GM18867 (cell line): Measurements from ENCODE around the gene RNF14.

ENCODE experiments used
- ATAC-seq: cut with Tn5 transposase; IDR thresholded peaks from one replicate; pipeline ENCODE4 v1.9.1; 2021; ENCODE audit warnings: mild to moderate bottlenecking, moderate library complexity; ENCODE audit not compliant: unreplicated experiment

Gene RNF14

DNA sequence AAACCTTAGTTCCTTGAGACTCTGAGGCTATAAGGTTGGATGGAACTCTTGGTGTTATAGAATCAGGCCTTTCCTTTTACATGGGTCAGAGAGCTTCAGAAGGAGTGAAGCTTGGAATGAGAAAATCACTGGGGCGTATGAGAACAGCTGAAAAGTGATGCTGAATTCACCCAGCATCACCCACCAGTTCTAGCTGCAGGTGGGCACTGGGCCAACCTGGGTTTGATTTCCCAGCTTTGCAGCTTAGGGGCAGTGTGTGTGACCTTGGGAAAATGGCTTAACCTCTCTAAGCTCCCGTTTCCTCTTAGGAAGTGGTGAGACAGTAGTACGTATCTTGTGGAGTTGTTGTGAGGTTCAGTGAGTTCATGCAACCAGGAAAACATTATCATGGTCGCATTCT is 21.6 kb upstream of the RNF14 start:
- ATAC-seq, result no peak

DNA sequence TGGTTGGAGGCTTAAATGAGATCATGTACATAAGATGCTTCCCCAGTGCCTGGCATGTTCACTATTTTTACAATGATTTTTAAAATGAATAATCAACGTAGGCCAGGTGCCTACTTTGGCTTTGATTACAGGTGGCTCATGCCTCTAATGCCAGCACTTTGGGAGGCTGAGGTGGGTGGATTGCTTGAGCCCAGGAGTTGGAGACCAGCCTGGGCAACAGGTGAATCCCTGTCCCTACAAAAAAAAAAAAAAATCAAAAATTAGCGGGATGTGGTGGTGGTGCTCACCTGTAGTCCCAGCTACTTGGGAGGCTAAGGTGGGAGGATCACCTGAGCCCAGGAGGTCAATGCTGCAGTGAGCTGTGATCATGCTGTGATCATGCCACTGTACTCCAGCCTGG is 20.1 kb upstream of the RNF14 start:
- no peak for ATAC-seq

- ATAC-seq, result no peak
Observed at GRCh38 chr5:141949511-141949910, 19.4 kb upstream of the RNF14 start.

DNA sequence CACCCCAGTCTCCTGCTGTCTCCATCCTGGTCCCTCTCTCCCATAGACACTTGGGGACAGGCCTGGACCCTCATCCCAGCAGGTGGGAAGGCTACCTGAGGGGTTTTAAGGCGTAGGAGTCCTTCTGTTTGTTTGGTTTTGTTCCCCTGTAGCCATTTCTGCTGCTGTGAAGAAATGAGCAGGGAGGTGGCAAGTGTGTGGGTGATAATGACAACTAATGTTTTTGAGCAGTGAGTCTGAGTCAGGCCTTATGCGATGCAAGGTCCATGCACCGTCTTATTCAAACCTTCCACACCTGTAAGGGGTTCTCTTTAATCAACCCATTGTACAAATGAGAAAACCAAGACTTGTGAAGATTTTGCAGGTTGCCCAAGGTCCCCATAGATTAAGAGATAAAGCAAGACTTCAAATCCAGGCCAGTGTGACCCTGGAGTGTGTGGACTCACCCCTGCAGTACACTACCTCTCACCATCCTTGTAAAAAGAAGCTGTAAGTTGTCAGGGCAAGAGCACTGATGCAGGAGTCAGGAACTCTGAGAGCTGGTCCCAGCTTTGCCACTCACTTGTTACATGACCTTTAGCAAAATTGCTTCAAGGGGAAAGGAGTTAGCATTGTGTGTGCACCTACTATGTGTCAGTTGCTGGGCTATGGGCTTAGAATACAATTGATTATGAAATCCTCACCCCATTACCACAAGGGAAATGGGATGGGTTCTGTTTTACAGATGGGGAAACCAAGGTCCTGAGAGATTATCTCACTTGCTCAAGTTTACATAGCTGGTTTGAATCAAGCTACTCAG is 18.5 kb upstream of the RNF14 start:
- no peak for ATAC-seq

GRCh38 chr5:141951332-141951781 is 17.5 kb upstream of the RNF14 start:
- ATAC-seq, result peak; percentile 78

DNA sequence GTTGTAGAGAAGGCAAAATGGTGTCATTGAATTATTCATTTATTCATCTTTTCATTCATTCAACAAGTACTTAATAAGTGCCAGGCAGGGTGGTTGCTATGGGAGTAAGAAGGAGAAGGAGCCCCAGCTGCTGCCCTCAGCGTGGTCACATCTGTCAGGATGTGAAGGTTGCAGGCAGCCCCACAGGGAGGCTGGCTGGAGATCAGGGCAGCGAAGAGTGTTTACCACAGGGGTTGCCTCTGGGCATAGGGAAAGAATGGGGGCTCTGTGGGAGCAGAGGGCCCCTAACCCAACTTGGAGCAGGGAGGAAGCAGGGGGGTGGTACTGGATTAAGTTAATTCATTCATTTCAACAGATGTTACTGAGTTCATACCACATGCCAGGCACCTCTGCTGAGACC is 16.9 kb upstream of the RNF14 start:
- ATAC-seq, result no peak

- ATAC-seq, result no peak
Observed at GRCh38 chr5:141954194-141954593, 14.7 kb upstream of the RNF14 start.

- ATAC-seq, result no peak
Observed at GRCh38 chr5:141957367-141957996, 11.4 kb upstream of the RNF14 start.

- ATAC-seq, result no peak
Observed at GRCh38 chr5:141958113-141958512, 10.8 kb upstream of the RNF14 start, which contains the start of gene PCDH12. Gene PCDH12, minus strand, starts transcription at chr5:141958202. Its CDS starts 351 bp downstream, at chr5:141957851.

DNA sequence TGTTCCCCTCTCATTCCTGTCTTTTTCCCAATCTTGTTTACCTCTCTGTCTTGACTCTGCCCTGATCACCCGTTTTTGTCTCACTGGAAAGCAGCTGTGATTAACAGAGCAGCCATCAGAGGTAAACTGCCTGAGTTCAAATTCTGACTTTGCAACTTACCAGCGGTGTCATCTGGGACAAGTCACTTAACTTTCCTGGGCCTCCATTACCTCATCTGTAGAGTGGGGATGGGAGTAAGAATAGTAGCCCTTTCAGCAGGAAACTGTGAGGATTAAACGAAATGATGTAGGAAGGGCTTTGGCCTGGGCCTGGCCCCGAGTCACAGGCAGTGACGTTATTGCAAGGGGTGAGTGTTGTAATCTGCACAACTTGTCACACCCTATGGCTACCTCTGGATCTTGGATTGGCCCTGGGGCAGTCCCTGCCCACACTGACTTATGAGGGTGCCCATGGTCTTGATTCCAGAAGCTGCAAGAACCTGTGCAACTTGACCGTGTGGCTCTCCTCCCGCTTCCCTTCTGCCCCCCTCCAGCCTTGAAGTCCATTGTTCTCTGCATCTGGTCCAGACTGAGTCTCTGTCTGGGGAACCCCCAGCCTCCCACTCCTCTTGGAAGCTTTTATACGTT is 10.2 kb upstream of the RNF14 start:
- ATAC-seq, result no peak

DNA sequence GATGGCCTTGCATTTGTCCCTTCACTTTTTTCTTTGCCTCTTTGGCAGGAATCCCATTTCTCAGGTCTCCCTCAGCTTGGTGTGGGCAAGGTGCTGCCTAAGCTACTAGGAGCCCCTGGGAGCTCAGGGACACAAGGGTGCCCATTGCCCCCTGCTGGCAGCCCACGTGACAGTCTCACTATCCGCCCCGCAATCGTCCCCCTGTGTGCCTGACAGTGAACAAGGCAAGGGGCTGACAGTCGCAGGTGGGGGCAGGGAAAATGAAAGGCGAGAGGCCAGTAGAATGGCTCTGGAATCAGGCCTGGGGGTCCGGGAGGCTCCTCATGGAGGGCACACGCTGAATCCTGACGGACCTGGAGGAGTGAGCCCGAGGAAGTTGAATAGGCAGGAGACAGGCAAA is 8.9 kb upstream of the RNF14 start:
- no peak for ATAC-seq

DNA sequence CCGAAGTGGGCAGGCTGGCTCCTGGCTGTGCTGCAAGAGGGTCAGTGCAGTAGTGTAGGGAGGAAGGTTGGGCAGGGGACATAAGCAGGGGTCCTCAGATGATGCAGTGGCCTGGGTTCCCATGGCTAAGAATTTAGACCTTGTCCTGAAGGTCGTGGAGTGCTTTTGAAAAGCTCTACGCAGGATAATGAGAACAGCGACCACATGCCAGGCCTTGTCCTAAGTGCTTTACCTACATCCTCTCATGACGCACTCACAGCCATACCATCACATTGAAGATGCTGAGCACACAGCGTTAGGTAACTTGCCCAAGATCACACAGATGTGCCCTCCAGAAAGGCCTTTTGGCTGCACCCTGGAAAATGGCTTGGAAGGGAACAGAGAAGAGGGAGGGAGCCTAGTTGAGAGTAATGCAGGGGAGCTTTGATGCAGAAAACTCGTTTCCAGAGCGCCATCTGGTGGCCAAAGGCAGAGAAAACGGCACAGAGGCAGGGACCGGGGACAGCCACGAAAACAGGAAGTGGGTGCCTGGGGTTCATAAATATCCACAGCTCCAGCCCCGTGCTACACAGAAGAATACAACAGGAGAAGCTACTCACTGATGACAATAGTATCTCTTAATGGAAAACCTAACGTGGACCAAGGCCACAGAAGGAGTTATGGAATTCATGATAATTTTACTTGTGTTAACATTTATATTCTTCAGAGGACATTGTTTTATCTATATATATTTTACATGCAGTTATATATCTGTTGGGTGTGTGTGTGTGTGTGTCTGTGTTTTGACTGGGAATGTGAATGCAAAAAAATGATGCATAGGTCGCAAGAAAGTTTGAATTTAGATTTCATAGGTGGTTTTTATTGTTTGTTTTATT is 8.2 kb upstream of the RNF14 start:
- peak; percentile 94 for ATAC-seq

DNA sequence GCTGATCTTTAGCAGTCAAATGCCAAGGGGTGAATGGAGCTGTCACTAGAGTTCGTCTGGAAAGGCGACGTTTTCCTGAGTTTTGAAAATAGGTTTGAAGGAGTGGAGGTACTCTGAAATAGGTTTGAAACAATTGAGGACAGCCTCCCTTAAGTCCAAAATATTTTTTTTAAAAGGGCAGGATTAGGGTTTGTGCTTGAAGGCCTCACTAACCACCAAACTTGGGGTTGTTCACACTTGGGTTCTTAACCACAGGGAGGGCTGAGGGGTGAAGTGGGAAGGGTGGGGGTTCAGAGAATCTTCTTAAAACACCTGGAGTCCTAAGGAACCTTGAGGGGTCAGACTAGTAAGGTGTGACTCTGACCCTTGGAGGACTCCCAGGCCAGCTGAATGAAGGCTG is 7.4 kb upstream of the RNF14 start:
- ATAC-seq, result no peak

DNA sequence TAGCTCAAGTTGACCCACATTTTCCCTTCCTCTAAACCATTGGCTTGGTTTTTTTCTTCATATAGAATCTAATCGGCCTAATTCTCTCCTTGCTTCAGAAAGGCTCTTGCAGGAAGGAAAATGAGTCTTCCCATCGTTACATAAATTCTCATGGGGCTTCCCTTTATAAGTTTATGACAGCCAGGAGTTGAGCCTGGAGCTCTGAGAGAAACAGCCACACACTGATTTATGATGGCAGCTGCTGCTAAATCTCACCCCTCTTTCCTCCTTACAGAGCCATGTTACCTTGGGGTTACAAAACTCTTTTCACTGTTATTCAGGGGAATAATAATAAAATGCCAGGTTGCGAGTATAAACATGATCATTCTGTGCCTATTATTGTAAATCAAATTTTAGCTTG is 5.2 kb upstream of the RNF14 start:
- ATAC-seq, result no peak

- no peak for ATAC-seq
Observed at GRCh38 chr5:141965071-141965470, 3.8 kb upstream of the RNF14 start.

DNA sequence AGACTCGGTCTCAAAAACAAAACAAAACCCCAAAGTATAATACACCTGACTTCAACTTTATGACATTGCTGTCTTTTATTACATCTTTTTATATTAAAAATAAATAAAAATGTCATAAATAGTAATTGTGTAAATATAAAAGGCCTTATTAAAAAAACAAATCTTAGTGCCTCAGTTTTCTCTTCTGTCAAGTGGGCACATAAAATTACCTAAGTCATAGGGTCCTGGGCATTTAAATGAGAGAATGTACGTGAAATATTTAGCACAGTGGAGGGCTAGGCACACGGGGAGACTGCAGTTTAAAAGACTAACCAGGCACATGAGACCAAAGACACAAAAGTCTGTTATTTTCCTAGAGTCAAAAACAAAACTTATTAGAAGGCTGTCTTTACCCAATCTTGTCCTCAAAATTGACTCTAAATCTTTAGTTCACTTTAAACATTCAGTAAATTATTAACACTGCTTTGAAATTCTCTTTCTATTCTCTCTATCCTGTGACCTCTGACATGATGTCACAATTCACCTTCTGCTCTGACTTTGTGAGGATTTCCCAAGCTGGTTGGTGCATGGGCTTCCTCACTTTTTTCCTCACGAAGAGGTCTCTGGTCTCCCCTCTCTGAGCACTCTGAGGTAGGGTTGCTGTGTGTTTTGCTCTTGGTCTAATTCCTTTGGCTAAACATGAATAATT is 2.5 kb upstream of the RNF14 start:
- ATAC-seq, result no peak

DNA sequence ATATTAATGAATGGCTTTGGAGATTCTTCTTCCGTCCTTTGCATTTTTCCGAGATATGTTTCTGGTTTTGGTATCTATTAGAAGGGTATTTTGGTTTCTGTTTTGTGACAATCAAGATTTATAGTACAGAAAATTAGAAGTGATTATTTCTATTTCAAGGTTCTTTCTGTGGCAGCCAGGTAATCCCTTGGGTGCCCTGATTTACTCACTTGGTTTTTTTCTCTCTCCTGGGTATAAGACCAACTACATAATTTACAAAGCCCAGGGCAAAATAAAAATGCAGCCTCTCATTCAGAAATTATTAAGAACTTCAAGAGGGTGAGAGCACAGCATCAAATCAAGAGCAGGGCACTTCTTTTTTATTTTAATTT is 2.0 kb upstream of the RNF14 start:
- no peak for ATAC-seq

GRCh38 chr5:141969783-141970771 is 1.2 kb downstream of the RNF14 start:
- ATAC-seq, result peak; percentile 55

GRCh38 chr5:141973871-141974595 is 5.1 kb downstream of the RNF14 start:
- no peak for ATAC-seq
